ENCODE data around the gene BCAR1.
"Not testable (repeated sequence)": the region's sequence is repeated elsewhere in the genome, so short reads cannot be mapped to it uniquely, and the experiment has no call there.

Gene BCAR1

GRCh38 chr16:75223129-75223528 lies 28.3 kb downstream of the BCAR1 start:
- intact Hi-C loops (cut with micrococcal nuclease); H3K4me1 Mint-ChIP-seq (ENCODE audit: low read depth); H3K27ac Mint-ChIP-seq; H3K9me3 Mint-ChIP-seq; H3K4me3 Mint-ChIP-seq; H3K36me3 Mint-ChIP-seq (ENCODE audit: low read depth): not testable (repeated sequence)
- peaks cover 82% of the 10 kb centered on the region for H3K27me3 Mint-ChIP-seq

GRCh38 chr16:75222271-75222783 lies 29.1 kb downstream of the BCAR1 start:
- intact Hi-C loops (cut with micrococcal nuclease): no loop called here
- Mint-ChIP-seq H3K27me3 (peaks cover 82% of the 10 kb centered on the region), H3K9me3 (no peaks in the 10 kb centered on the region), H3K27ac (no peak overlapping the region), H3K4me3 (no peak overlapping the region), H3K36me3 (ENCODE audit: low read depth) (no peaks in the 10 kb centered on the region), H3K4me1 (ENCODE audit: low read depth) (peaks cover 8% of the 10 kb centered on the region)

GRCh38 chr16:75219838-75220237 lies 31.6 kb downstream of the BCAR1 start:
- no peak overlapping the region for H3K4me3 Mint-ChIP-seq
- intact Hi-C loops (cut with micrococcal nuclease): loop anchor here (2.0 kb wide), 1 partner anchor 15 kb away; no protein-coding TSS in a partner anchor
- peaks cover 80% of the 10 kb centered on the region for H3K27me3 Mint-ChIP-seq
- H3K27ac Mint-ChIP-seq: no peak overlapping the region
- no peaks in the 10 kb centered on the region for H3K9me3 Mint-ChIP-seq
- H3K36me3 Mint-ChIP-seq (ENCODE audit: low read depth): no peaks in the 10 kb centered on the region
- H3K4me1 Mint-ChIP-seq (ENCODE audit: low read depth): peaks cover 8% of the 10 kb centered on the region

- H3K36me3 Mint-ChIP-seq (ENCODE audit: low read depth): no peaks in the 10 kb centered on the region
- H3K9me3 Mint-ChIP-seq: no peaks in the 10 kb centered on the region
- H3K4me3 Mint-ChIP-seq: no peak overlapping the region
- H3K27ac Mint-ChIP-seq: no peak overlapping the region
- intact Hi-C loops (cut with micrococcal nuclease): no loop called here
- peaks cover 78% of the 10 kb centered on the region for H3K27me3 Mint-ChIP-seq
- peaks cover 8% of the 10 kb centered on the region for H3K4me1 Mint-ChIP-seq (ENCODE audit: low read depth)
These were observed 32.3 kb downstream of the BCAR1 start for GRCh38 chr16:75219088-75219487.

GRCh38 chr16:75218256-75219076 lies 33.0 kb downstream of the BCAR1 start, which contains the start of gene CTRB1:
TSS of gene CTRB1 (plus strand) at chr16:75218988. CDS start at chr16:75219008, 20 bp downstream.
- no peaks in the 10 kb centered on the region for H3K9me3 Mint-ChIP-seq
- H3K4me1 Mint-ChIP-seq (ENCODE audit: low read depth): peaks cover 8% of the 10 kb centered on the region
- H3K4me3 Mint-ChIP-seq: no peak within 1 kb of the TSS
- peaks cover 82% of the 10 kb centered on the region for H3K27me3 Mint-ChIP-seq
- H3K36me3 Mint-ChIP-seq (ENCODE audit: low read depth): no peaks in the 10 kb centered on the region
- intact Hi-C loops (cut with micrococcal nuclease): no loop called here
- no peak within 1 kb of the TSS for H3K27ac Mint-ChIP-seq

- intact Hi-C loops (cut with micrococcal nuclease): no loop called here
- Mint-ChIP-seq H3K27ac (no peak overlapping the region), H3K27me3 (peaks cover 89% of the 10 kb centered on the region), H3K9me3 (no peaks in the 10 kb centered on the region), H3K4me1 (ENCODE audit: low read depth) (peaks cover 6% of the 10 kb centered on the region), H3K4me3 (no peak overlapping the region), H3K36me3 (ENCODE audit: low read depth) (no peaks in the 10 kb centered on the region)
These were observed 34.0 kb downstream of the BCAR1 start for GRCh38 chr16:75217389-75217851.

GRCh38 chr16:75216576-75216975 lies 34.8 kb downstream of the BCAR1 start:
- Mint-ChIP-seq H3K27me3 (peaks cover 90% of the 10 kb centered on the region), H3K36me3 (ENCODE audit: low read depth) (no peaks in the 10 kb centered on the region), H3K27ac (no peak overlapping the region), H3K4me1 (ENCODE audit: low read depth) (no peaks in the 10 kb centered on the region), H3K4me3 (no peak overlapping the region), H3K9me3 (no peaks in the 10 kb centered on the region)
- intact Hi-C loops (cut with micrococcal nuclease): no loop called here

- Mint-ChIP-seq H3K9me3 (no peaks in the 10 kb centered on the region), H3K27ac (no peak overlapping the region), H3K27me3 (peaks cover 89% of the 10 kb centered on the region), H3K4me3 (no peak overlapping the region), H3K36me3 (ENCODE audit: low read depth) (no peaks in the 10 kb centered on the region), H3K4me1 (ENCODE audit: low read depth) (no peaks in the 10 kb centered on the region)
- intact Hi-C loops (cut with micrococcal nuclease): no loop called here
These were observed 35.3 kb downstream of the BCAR1 start for GRCh38 chr16:75216127-75216526.

GRCh38 chr16:75211286-75211685 lies 40.1 kb downstream of the BCAR1 start:
- H3K4me3 Mint-ChIP-seq; H3K27ac Mint-ChIP-seq; H3K36me3 Mint-ChIP-seq (ENCODE audit: low read depth); H3K9me3 Mint-ChIP-seq; intact Hi-C loops (cut with micrococcal nuclease); H3K4me1 Mint-ChIP-seq (ENCODE audit: low read depth): not testable (repeated sequence)
- peaks cover 92% of the 10 kb centered on the region for H3K27me3 Mint-ChIP-seq

- H3K4me1 Mint-ChIP-seq (ENCODE audit: low read depth): no peaks in the 10 kb centered on the region
- no peak overlapping the region for H3K4me3 Mint-ChIP-seq
- intact Hi-C loops (cut with micrococcal nuclease): no loop called here
- no peaks in the 10 kb centered on the region for H3K36me3 Mint-ChIP-seq (ENCODE audit: low read depth)
- H3K9me3 Mint-ChIP-seq: no peaks in the 10 kb centered on the region
- peaks cover 84% of the 10 kb centered on the region for H3K27me3 Mint-ChIP-seq
- H3K27ac Mint-ChIP-seq: no peak overlapping the region
These were observed 41.5 kb downstream of the BCAR1 start for GRCh38 chr16:75209944-75210343.

GRCh38 chr16:75209514-75209913 lies 41.9 kb downstream of the BCAR1 start:
- intact Hi-C loops (cut with micrococcal nuclease); H3K36me3 Mint-ChIP-seq (ENCODE audit: low read depth); H3K4me1 Mint-ChIP-seq (ENCODE audit: low read depth); H3K9me3 Mint-ChIP-seq; H3K27ac Mint-ChIP-seq; H3K4me3 Mint-ChIP-seq: not testable (repeated sequence)
- peaks cover 80% of the 10 kb centered on the region for H3K27me3 Mint-ChIP-seq

- Mint-ChIP-seq H3K9me3 (no peaks in the 10 kb centered on the region), H3K4me3 (no peak overlapping the region), H3K27ac (no peak overlapping the region), H3K4me1 (ENCODE audit: low read depth) (no peaks in the 10 kb centered on the region), H3K27me3 (peaks cover 82% of the 10 kb centered on the region), H3K36me3 (ENCODE audit: low read depth) (no peaks in the 10 kb centered on the region)
- intact Hi-C loops (cut with micrococcal nuclease): no loop called here
These were observed 42.4 kb downstream of the BCAR1 start for GRCh38 chr16:75208861-75209505.

GRCh38 chr16:75208242-75208825 lies 43.1 kb downstream of the BCAR1 start:
- Mint-ChIP-seq H3K27ac (no peak overlapping the region), H3K9me3 (no peaks in the 10 kb centered on the region), H3K4me3 (no peak overlapping the region), H3K27me3 (peaks cover 82% of the 10 kb centered on the region), H3K36me3 (ENCODE audit: low read depth) (no peaks in the 10 kb centered on the region), H3K4me1 (ENCODE audit: low read depth) (no peaks in the 10 kb centered on the region)
- intact Hi-C loops (cut with micrococcal nuclease): no loop called here

GRCh38 chr16:75207831-75208230 lies 43.6 kb downstream of the BCAR1 start:
- Mint-ChIP-seq H3K36me3 (ENCODE audit: low read depth) (no peaks in the 10 kb centered on the region), H3K4me3 (no peak overlapping the region), H3K27ac (no peak overlapping the region), H3K4me1 (ENCODE audit: low read depth) (no peaks in the 10 kb centered on the region), H3K9me3 (no peaks in the 10 kb centered on the region), H3K27me3 (peaks cover 83% of the 10 kb centered on the region)
- intact Hi-C loops (cut with micrococcal nuclease): loop anchor here (2.0 kb wide), 1 partner anchor 19 kb away; no protein-coding TSS in a partner anchor
